Bone marrow (tissue), 2 donors: ENCODE data around the gene CACNA1I.

ENCODE experiments used
- DNase-seq, 2 donors: peaks; one replicate each; lab custom pipeline; 2025; lab: John Stamatoyannopoulos, UW

CACNA1I gene

GRCh38 chr22:39669432-39669831 lies 98.9 kb downstream of the CACNA1I start:
- DNase-seq: no peak

GRCh38 chr22:39671936-39672335 lies 101.4 kb downstream of the CACNA1I start:
- no peak for DNase-seq

- no peak for DNase-seq
Observed at GRCh38 chr22:39674536-39674935, 104.0 kb downstream of the CACNA1I start.

- DNase-seq: no peak
Observed at GRCh38 chr22:39675947-39676346, 105.4 kb downstream of the CACNA1I start.

- DNase-seq: no peak
Observed at GRCh38 chr22:39677967-39678366, 107.4 kb downstream of the CACNA1I start.

- no peak for DNase-seq
Observed at GRCh38 chr22:39678862-39679490, 108.4 kb downstream of the CACNA1I start.

- DNase-seq: no peak
Observed at GRCh38 chr22:39679652-39680051, 109.1 kb downstream of the CACNA1I start.

- no peak for DNase-seq
Observed at GRCh38 chr22:39680486-39680885, 109.9 kb downstream of the CACNA1I start.

- DNase-seq: no peak
Observed at GRCh38 chr22:39681038-39681861, 110.7 kb downstream of the CACNA1I start.

GRCh38 chr22:39682994-39683393 lies 112.4 kb downstream of the CACNA1I start:
- no peak for DNase-seq

GRCh38 chr22:39683639-39684038 lies 113.1 kb downstream of the CACNA1I start:
- no peak for DNase-seq

GRCh38 chr22:39684702-39685281 lies 114.2 kb downstream of the CACNA1I start:
- no peak for DNase-seq

- DNase-seq: no peak
Observed at GRCh38 chr22:39685336-39686177, 115.0 kb downstream of the CACNA1I start.

- no peak for DNase-seq
Observed at GRCh38 chr22:39686178-39686620, 115.6 kb downstream of the CACNA1I start.

GRCh38 chr22:39686776-39687525 lies 116.4 kb downstream of the CACNA1I start:
- no peak for DNase-seq

GRCh38 chr22:39688186-39688785 lies 117.7 kb downstream of the CACNA1I start:
- no peak for DNase-seq

- no peak for DNase-seq
Observed at GRCh38 chr22:39689421-39689820, 118.9 kb downstream of the CACNA1I start.

GRCh38 chr22:39690881-39691605 lies 120.5 kb downstream of the CACNA1I start:
- no peak for DNase-seq

GRCh38 chr22:39693943-39694500 lies 123.5 kb downstream of the CACNA1I start:
- no peak for DNase-seq
